Fibroblast of lung (primary cell): Measurements from ENCODE around the gene DCP1A.

Source experiments
- CTCF ChIP-seq, 2 donors: IDR thresholded peaks in 1 of 2; conservative IDR thresholded peaks in 1 of 2; 1 replicate in 1 of 2; 2 replicates in 1 of 2; pipeline ENCODE4 v1.5.1; 2011 to 2012; ENCODE audit warnings: low read length in 2 of 2, control low read depth in 1 of 2, inconsistent platforms in 1 of 2, low read depth in 1 of 2, mild to moderate bottlenecking in 1 of 2
- EZH2 ChIP-seq: IDR thresholded peaks from 2 replicates; pipeline ENCODE4 v1.5.1; 2012; ENCODE audit warnings: low read length, control low read depth, mild to moderate bottlenecking; ENCODE audit errors: missing control alignments

- TF ChIP-seq CTCF (conservative IDR thresholded peaks at IDR 0.05 in 1 of 2, IDR thresholded peaks at IDR 0.05 in 1 of 2; ENCODE audit: low read depth in 1 of 2, low read length in 2 of 2) (no peak), EZH2 (no peak)
These were observed 104.2 kb downstream of the DCP1A start for GRCh38 chr3:53243165-53243564.
